Measurements from ENCODE around the gene CHD5.

The CHD5 gene

GRCh38 chr1:6095511-6096242 lies 84.4 kb downstream of the CHD5 start:
- H3K4me3 ChIP-seq (ENCODE audit: low read length): no peak overlapping the region
- DNase-seq (ENCODE audit: low read depth, low spot score): no peak

DNA sequence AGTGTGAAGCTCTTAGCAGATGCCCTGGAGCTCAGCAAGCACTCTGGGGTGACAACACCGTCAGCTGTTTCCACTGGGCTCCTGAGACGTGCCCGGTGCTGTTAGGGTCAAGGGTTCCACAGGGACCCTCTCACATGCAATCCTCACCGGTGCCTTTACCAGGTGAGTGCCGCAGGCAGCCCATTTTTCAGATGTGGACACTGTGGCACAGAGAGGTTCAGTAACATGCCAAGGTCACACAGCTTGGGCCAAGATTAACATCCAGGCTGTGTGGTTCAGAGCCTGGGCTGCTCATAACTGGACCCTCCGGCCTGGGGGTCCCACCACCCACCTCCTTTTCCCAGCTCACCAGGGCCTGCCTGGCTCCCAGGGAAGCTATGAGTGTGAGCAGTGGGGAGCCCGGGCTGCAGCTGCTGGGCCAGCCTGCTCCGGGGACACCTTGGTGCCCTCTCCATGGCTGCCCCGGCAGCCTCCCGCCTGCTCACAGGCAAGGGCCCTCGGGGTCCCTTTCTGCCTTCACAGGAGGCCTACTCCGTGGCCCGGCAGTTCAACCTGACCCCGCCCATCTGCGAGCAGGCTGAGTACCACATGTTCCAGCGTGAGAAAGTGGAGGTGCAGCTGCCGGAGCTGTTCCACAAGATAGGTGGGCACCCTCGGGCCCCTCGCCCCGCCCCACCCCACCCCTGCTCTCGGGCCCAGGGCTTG lies 85.2 kb downstream of the CHD5 start:
- DNase-seq (ENCODE audit: low read depth, low spot score): no peak
- no peak overlapping the region for H3K4me3 ChIP-seq (ENCODE audit: low read length)

DNA sequence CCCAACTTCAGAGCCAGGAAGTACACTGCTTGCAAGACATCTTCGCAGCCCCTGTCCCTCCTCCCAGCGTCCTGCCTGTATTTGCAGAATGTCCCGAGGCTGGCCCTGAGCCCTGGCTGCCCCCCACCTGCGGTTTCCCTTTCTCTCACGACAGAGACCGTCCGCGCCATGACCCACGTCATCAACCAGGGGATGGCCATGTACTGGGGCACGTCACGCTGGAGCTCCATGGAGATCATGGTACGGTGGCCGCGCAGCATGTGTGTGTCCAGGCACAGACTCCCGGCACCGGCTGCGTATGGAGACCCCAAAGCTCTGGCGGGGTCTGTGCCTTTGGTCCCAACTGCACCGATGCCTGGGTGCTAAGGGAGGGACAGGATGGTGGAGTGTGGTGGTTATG lies 85.9 kb downstream of the CHD5 start:
- no peak for DNase-seq (ENCODE audit: low read depth, low spot score)
- no peak overlapping the region for H3K4me3 ChIP-seq (ENCODE audit: low read length)

GRCh38 chr1:6093611-6094010 lies 86.5 kb downstream of the CHD5 start:
- DNase-seq (ENCODE audit: low read depth, low spot score): no peak
- no peak overlapping the region for H3K4me3 ChIP-seq (ENCODE audit: low read length)

GRCh38 chr1:6093071-6093470 lies 87.0 kb downstream of the CHD5 start:
- H3K4me3 ChIP-seq (ENCODE audit: low read length): no peak overlapping the region
- DNase-seq (ENCODE audit: low read depth, low spot score): no peak

DNA sequence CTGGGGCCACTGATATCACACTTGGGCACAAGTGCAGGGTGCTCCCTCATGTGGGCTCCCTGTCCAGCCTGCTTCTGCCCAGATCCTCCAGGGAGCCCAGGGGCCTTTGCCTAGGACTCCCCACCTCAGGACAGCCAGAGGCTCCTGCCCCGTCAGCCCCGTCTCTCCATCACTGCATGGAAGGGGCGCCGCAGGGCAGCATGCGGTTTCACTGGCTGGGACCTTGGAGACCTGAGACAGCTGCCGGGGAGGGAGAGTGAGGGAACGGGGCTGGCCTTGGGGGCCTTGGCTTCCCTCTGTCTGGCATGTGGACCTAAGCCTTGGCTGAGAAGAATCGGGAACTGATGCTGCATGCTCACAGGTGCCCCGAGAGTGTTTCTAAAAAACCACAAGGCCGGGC lies 87.9 kb downstream of the CHD5 start:
- H3K4me3 ChIP-seq (ENCODE audit: low read length): no peak overlapping the region
- no peak for DNase-seq (ENCODE audit: low read depth, low spot score)

DNA sequence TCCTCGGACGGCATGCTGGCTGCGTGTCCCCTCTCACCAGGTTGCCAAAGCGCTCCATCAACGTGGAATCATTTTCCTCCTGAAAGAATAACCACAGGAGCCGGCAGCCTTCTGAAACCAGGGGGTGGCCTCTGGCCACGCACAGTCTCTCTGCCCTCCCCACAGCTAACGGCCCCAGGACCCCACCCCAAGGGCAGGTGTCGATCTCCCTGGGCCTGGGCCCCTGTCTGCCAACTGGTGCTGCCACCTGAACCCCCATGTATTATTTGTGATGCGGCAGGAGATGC lies 88.4 kb downstream of the CHD5 start:
- no peak overlapping the region for H3K4me3 ChIP-seq (ENCODE audit: low read length)
- DNase-seq (ENCODE audit: low read depth, low spot score): no peak

DNA sequence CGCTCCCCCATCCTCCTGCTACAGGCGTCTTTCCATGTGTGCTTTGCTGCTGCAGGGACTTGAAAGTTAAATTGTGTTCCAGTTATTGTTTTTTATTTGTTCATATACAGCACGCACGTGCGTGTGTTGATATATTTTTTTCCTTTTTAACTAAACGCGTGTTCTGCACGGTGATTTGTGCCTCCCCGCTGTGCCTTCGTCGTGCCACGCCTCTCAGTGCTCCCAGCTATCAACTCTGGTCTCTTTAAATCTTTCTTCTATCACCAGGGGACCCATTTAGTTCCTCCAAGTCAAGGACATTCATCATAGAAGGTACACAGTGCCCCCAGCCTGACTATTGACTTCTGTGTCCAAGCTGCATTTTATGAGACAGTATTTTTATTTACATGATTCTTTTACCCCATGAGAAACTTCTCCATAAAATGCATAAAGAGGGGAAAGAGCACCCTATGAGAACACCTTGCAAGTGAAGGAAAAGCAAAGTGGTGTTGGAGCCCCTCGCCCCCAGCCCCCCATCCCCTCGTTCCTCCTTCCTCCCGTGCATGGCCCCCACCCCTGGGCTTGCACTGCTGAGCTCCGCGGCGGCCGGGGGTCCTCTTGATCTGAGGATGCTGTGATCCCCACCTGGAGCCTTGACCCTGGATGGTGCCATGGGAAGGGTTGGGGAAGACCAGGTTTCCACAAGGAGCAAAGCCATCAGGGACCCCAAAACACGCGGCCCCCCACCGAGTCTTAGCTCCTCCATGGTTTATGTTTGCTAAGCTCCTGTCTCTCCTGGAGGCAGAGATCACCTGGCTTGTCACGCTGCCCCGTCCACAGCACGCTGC lies 88.9 kb downstream of the CHD5 start:
- H3K4me3 ChIP-seq (ENCODE audit: low read length): no peak overlapping the region
- DNase-seq (ENCODE audit: low read depth, low spot score): no peak

GRCh38 chr1:6090288-6090687 lies 89.8 kb downstream of the CHD5 start:
- no peak for DNase-seq (ENCODE audit: low read depth, low spot score)
- no peak overlapping the region for H3K4me3 ChIP-seq (ENCODE audit: low read length)

- DNase-seq (ENCODE audit: low read depth, low spot score): no peak
- no peak overlapping the region for H3K4me3 ChIP-seq (ENCODE audit: low read length)
Observed at GRCh38 chr1:6088956-6089355, 91.2 kb downstream of the CHD5 start.

- H3K4me3 ChIP-seq (ENCODE audit: low read length): no peak overlapping the region
- no peak for DNase-seq (ENCODE audit: low read depth, low spot score)
Observed at GRCh38 chr1:6087958-6088357, 92.2 kb downstream of the CHD5 start.

- no peak overlapping the region for H3K4me3 ChIP-seq (ENCODE audit: low read length)
- no peak for DNase-seq (ENCODE audit: low read depth, low spot score)
Observed at GRCh38 chr1:6087377-6087772, 92.7 kb downstream of the CHD5 start.

GRCh38 chr1:6086762-6087376 lies 93.3 kb downstream of the CHD5 start:
- DNase-seq (ENCODE audit: low read depth, low spot score): no peak

GRCh38 chr1:6086358-6086757 lies 93.8 kb downstream of the CHD5 start:
- DNase-seq (ENCODE audit: low read depth, low spot score): no peak
- no peak overlapping the region for H3K4me3 ChIP-seq (ENCODE audit: low read length)

More at GRCh38 chr1:6086762-6087376, 93.3 kb downstream of the CHD5 start:
- no peak overlapping the region for H3K4me3 ChIP-seq (ENCODE audit: low read length)

GRCh38 chr1:6085666-6086065 lies 94.5 kb downstream of the CHD5 start:
- no peak overlapping the region for H3K4me3 ChIP-seq (ENCODE audit: low read length)
- no peak for DNase-seq (ENCODE audit: low read depth, low spot score)

- DNase-seq (ENCODE audit: low read depth, low spot score): no peak
- H3K4me3 ChIP-seq (ENCODE audit: low read length): no peak overlapping the region
Observed at GRCh38 chr1:6084781-6085495, 95.2 kb downstream of the CHD5 start.

GRCh38 chr1:6083801-6084446 lies 96.2 kb downstream of the CHD5 start:
- H3K4me3 ChIP-seq (ENCODE audit: low read length): no peak overlapping the region
- DNase-seq (ENCODE audit: low read depth, low spot score): no peak

GRCh38 chr1:6083385-6083784 lies 96.7 kb downstream of the CHD5 start:
- no peak for DNase-seq (ENCODE audit: low read depth, low spot score)
- H3K4me3 ChIP-seq (ENCODE audit: low read length): no peak overlapping the region

DNA sequence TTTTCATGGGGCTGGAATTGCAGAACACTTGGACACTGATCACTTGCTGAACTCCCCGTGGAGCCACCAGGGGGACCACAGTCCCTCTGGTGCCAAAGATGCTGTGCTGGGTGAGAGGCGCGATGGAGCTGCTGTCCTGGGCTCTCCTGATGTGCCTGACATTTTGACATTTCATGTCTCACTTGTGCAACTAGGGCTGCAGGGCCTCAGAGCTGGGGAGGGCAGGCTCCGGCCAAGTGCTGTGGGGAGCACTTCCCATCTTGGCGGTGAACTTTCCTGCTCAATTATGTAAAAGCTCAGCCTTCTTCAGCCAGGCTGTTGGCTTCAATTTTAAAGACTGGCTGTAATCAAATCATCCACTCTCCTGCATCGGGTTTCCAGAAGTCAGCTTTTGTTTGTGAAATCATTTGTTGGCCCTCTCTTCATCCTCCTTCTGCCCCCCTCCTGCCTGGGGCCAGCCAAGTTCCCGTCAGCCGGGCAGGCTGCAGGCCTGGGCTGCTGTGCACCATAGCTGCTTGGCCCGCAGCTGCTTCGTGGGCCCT lies 97.6 kb downstream of the CHD5 start:
- DNase-seq (ENCODE audit: low read depth, low spot score): no peak
- H3K4me3 ChIP-seq (ENCODE audit: low read length): no peak overlapping the region
